ENCODE data around the gene PNKP. TPM values are rescaled to one million over a fixed set of nuclear protein-coding genes. Genes with fewer than 3 reads are reported as not detected.

PNKP gene
- total and polyA plus RNA-seq, 2 of the 8 experiments (the other 6 are each of a cell fraction or from before 2014, with no cell fraction given) = 45.8 to 105 TPM

- H3K18ac ChIP-seq (ENCODE audit: extremely low read depth, low read length) = no peak overlapping the region
- no peak overlapping the region for H2AFZ ChIP-seq (ENCODE audit: low read length)
- no peak overlapping the region for H2BK5ac ChIP-seq (ENCODE audit: low read depth, low read length)
- ChIA-PET CTCF (ENCODE audit: partially characterized antibody) (interaction anchor here (0.7 to 3.0 kb wide), 2 partner anchors 11 to 52 kb away, joined by 3 to 13 read pairs; no protein-coding TSS in a partner anchor), POLR2A (ENCODE audit: partially characterized antibody) (interaction anchor here (1.2 to 12.4 kb wide), 7 partner anchors 14 to 77 kb away, joined by 3 to 247 read pairs (median 9); partner anchors contain the start of genes AKT1S1, FUZ, NUP62 and PNKP)
- H3K4me2 ChIP-seq (ENCODE audit: insufficient read depth in 1 of 2, low read depth in 2 of 2, low read length in 2 of 2) = peak overlapping the region; percentile 84 to 98
- 87% methylated on average over 14 of the region's 14 CpGs; no CpG with 5 or more reads in 1 of the 2 experiments for WGBS, 2 experiments (ENCODE audit: extremely low coverage in 1 of 2, insufficient coverage in 1 of 2, insufficient read length in 1 of 2, insufficient replicate concordance in 2 of 2, low coverage in 1 of 2, low lambda C conversion rate in 2 of 2, missing lambda C conversion rate in 1 of 2)
- H2AK5ac ChIP-seq (ENCODE audit: low read depth, low read length) = no peak overlapping the region
- H3K14ac ChIP-seq (ENCODE audit: insufficient read length) = no peak overlapping the region
- H3K4me1 ChIP-seq (replicated peaks in 1 of 4; ENCODE audit: control insufficient read depth in 3 of 4, insufficient read depth in 4 of 4, low read length in 3 of 4) = peaks cover 3 to 9% (median 6%) of the 10 kb centered on the region in 4 experiments
- no peaks in the 10 kb centered on the region; a peak in 1 of 7 replicates for H3K27me3 ChIP-seq (replicated peaks in 1 of 4; ENCODE audit: control insufficient read depth in 3 of 4, extremely low read depth in 1 of 4, insufficient read depth in 3 of 4, low read length in 3 of 4)
- peaks cover 9 to 40% (median 21%) of the 10 kb centered on the region in 4 experiments; a peak in 6 of 8 replicates for H3K36me3 ChIP-seq (ENCODE audit: control insufficient read depth in 2 of 4, insufficient read depth in 4 of 4, low read length in 3 of 4)
- no peak overlapping the region for H3K9ac ChIP-seq (replicated peaks in 1 of 4; ENCODE audit: extremely low read depth in 1 of 4, low read depth in 3 of 4, low read length in 3 of 4)
- no peak overlapping the region for H4K8ac ChIP-seq (ENCODE audit: extremely low read depth, insufficient read depth, low read length)
- peaks cover 18% of the 10 kb centered on the region for H3K79me1 ChIP-seq (ENCODE audit: low read depth, low read length)
- no peak overlapping the region for H3K23ac ChIP-seq (ENCODE audit: insufficient read length)
- H2BK20ac ChIP-seq (ENCODE audit: low read length) = no peak overlapping the region
- DNase-seq (ENCODE audit: low read depth in 1 of 2, low spot score in 2 of 2) (no peak), FAIRE-seq (no peak)
- H2BK12ac ChIP-seq (ENCODE audit: low read depth, low read length) = no peak overlapping the region
- no peak for TF ChIP-seq NANOG (IDR thresholded peaks at IDR 0.05; ENCODE audit: insufficient read depth, low read depth, low read length, poor library complexity, severe bottlenecking)
- TF ChIP-seq POLR2AphosphoS5 (IDR thresholded peaks at IDR 0.05; ENCODE audit: low read depth, low read length) = 0 out of 2 replicates have a peak, but pooled peaks have one; percentile 29
- H3K4ac ChIP-seq (replicated peaks; ENCODE audit: insufficient read length, low read depth, low read length) = no peak overlapping the region
- peak overlapping the region; percentile 62 to 88 (median 80); a peak in 7 of 8 replicates for H3K4me3 ChIP-seq (ENCODE audit: extremely low read depth in 1 of 4, insufficient read depth in 2 of 4, low read depth in 3 of 4, low read length in 4 of 4)
- H3K56ac ChIP-seq (replicated peaks; ENCODE audit: insufficient read length, low read depth, low read length) = no peak overlapping the region
- no peaks in the 10 kb centered on the region for H3K9me3 ChIP-seq (ENCODE audit: insufficient read depth in 2 of 2, low read depth in 1 of 2, low read length in 1 of 2)
- H2BK15ac ChIP-seq (ENCODE audit: low read length) = no peak overlapping the region
- no peak overlapping the region for H3K27ac ChIP-seq (ENCODE audit: low read depth, low read length)
- no peak overlapping the region for H4K91ac ChIP-seq (replicated peaks; ENCODE audit: insufficient read length, low read length)
- peaks cover 10% of the 10 kb centered on the region; the same call in 1 of the 2 replicates for H3K23me2 ChIP-seq (ENCODE audit: low read depth, low read length)
- peaks cover 37 to 45% of the 10 kb centered on the region in 2 experiments for H4K20me1 ChIP-seq (replicated peaks in 1 of 2; ENCODE audit: control insufficient read depth in 1 of 2, insufficient read depth in 2 of 2, low read length in 2 of 2)
- H4K5ac ChIP-seq (ENCODE audit: insufficient read length, low read depth, low read length) = no peak overlapping the region
- no peak overlapping the region for H2BK120ac ChIP-seq (replicated peaks; ENCODE audit: low read depth, low read length)
- peaks cover 17 to 28% of the 10 kb centered on the region in 2 experiments for H3K79me2 ChIP-seq (ENCODE audit: control insufficient read depth in 1 of 2, insufficient read depth in 2 of 2, low read length in 2 of 2)
Observed at GRCh38 chr19:49852631-49853126, 14.7 kb downstream of the PNKP start.

All from H1 (cell line).